CD4-positive, alpha-beta T cell (primary cell): ENCODE data around the gene CD300H. TPM values are rescaled to one million over a fixed set of nuclear protein-coding genes. Genes with fewer than 3 reads are reported as not detected.

ENCODE experiments used
- ATAC-seq: fragments of 200-7000 bp; cut with Tn5 transposase; one replicate; pipeline ENCODE4 v1.10.0; 2022; ENCODE audit warnings: mild to moderate bottlenecking; ENCODE audit not compliant: poor library complexity
- CTCF ChIA-PET: fragments of 350-600 bp; sonication (Branson Sonifier 250); formaldehyde crosslinking; loops from one replicate; lab custom pipeline; 2021; ENCODE audit warnings: antibody characterized with exemption, inconsistent platforms; lab: Charles Lee
- POLR2A ChIA-PET: fragments of 350-600 bp; sonication (Branson Sonifier 250); formaldehyde crosslinking; loops from one replicate; lab custom pipeline; 2021; ENCODE audit warnings: antibody characterized with exemption, inconsistent platforms; lab: Charles Lee
- DNase-seq, 14 experiments: peaks; one replicate each; pipeline ENCODE4 v3.0.0-alpha.2; 2013 to 2020; ENCODE audit warnings: mixed read lengths in 2 of 14
- H3K27ac ChIP-seq, 2 donors: one replicate each; pipeline versions ENCODE4 v1.5.1 to v1.7.0; 2013; ENCODE audit warnings: low read length in 2 of 2, low read depth in 1 of 2, mild to moderate bottlenecking in 1 of 2
- H3K27me3 ChIP-seq, 2 experiments: 1 replicate in 1 of 2; 2 replicates in 1 of 2; pipeline versions ENCODE4 v1.6.1 to v1.7.0; 2013; ENCODE audit warnings: low read length in 2 of 2, control low read depth in 1 of 2, mild to moderate bottlenecking in 1 of 2, moderate library complexity in 1 of 2; ENCODE audit not compliant: insufficient read depth in 2 of 2, control insufficient read depth in 1 of 2
- H3K36me3 ChIP-seq: one replicate; pipeline ENCODE4 v1.6.1; 2013; ENCODE audit warnings: low read length, control low read depth; ENCODE audit not compliant: insufficient read depth
- H3K4me1 ChIP-seq: one replicate; pipeline ENCODE4 v1.6.1; 2013; ENCODE audit warnings: low read length, control low read depth; ENCODE audit not compliant: insufficient read depth
- H3K4me3 ChIP-seq: one replicate; pipeline ENCODE4 v1.5.1; 2013; ENCODE audit warnings: mild to moderate bottlenecking, low read length, moderate library complexity
- H3K9me3 ChIP-seq, 2 experiments: 1 replicate in 1 of 2; 2 replicates in 1 of 2; pipeline versions ENCODE4 v1.6.1 to v1.7.0; 2013; ENCODE audit warnings: low read length in 2 of 2, mild to moderate bottlenecking in 2 of 2, control low read depth in 1 of 2, moderate library complexity in 1 of 2; ENCODE audit not compliant: control insufficient read depth in 1 of 2, insufficient read depth in 1 of 2
- H3K27ac Mint-ChIP-seq: one replicate; pipeline ENCODE4 v1.8.0; 2020; ENCODE audit warnings: mixed read lengths
- H3K27me3 Mint-ChIP-seq: one replicate; pipeline ENCODE4 v1.8.0; 2021; ENCODE audit warnings: mixed read lengths
- H3K36me3 Mint-ChIP-seq: one replicate; pipeline ENCODE4 v1.8.0; 2021; ENCODE audit warnings: low read depth, mixed read lengths
- H3K4me1 Mint-ChIP-seq: one replicate; pipeline ENCODE4 v1.8.0; 2021; ENCODE audit warnings: low read depth, mixed read lengths
- H3K4me3 Mint-ChIP-seq: one replicate; pipeline ENCODE4 v1.8.0; 2020; ENCODE audit warnings: mild to moderate bottlenecking, mixed read lengths
- H3K9me3 Mint-ChIP-seq: one replicate; pipeline ENCODE4 v1.8.0; 2020; ENCODE audit warnings: mixed read lengths
- CTCF ChIP-seq: fragments of 200-600 bp; IDR thresholded peaks from one replicate; pipeline ENCODE4 v1.8.0; 2022; ENCODE audit warnings: antibody characterized with exemption, mild to moderate bottlenecking
- intact Hi-C, 2 experiments: fragments of 100-400 bp; cut with DNase I in 1 of 2; cut with micrococcal nuclease in 1 of 2; formaldehyde crosslinking; loops; one replicate each; pipeline versions ENCODE4 v1.15.1 to v1.9.0; 2023 to 2025; cut with DNase I, micrococcal nuclease
- total RNA-seq, 174 experiments: library from RNA in 2 of 174; stranded (reverse) in 2 of 174; gene quantifications; one replicate each; pipeline ENCODE4 v1.2.3 and lab custom pipeline; 2021 to 2026

Gene CD300H
- total RNA-seq, 2 experiments from 2014 or later: not detected

DNA sequence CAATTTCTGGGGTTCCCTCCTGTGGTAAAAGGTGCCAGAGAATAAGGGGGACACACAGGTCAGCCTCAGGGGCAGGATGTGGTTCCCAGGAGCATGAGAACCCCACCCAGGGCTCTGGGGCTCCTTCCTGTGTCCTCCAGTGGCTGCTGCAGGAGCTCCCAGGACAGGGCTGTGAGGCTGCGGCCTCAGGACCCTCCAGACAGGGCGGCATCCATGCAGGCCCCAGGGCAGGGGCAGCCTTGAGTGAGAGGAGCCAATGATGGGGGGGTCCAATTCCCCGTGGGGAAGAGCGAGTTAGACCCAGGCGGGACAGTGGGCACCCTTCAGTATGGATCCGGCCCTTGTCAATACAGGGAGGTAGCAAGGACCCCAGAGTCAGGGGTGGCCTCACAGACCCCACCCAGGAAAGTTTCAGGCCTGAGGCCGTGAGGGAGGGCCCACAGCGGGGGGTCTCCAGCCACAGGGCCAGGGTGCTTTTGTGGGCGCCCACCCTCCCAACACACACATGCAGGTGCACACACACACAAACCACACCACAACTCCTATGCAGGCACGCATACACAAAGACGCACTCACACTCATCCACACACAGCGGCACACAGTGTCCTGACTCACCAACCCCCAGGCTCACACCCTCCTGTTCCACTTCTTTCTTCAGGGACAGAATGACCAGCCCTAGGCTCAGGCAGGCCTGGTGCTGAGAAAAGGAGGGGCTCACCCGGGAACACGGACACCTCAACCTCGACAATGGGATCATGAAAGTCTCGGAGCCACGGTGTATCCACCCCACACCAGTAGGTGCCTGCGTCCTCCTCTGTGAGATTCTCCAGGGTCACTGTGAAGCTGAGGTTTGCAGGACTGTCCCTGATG, 23.2 kb downstream of the CD300H start:
- no peak for TF ChIP-seq CTCF
- intact Hi-C loops: no loop called here
- Histone ChIP-seq H3K27ac (no peak overlapping the region), H3K4me1 (no peaks in the 10 kb centered on the region), H3K27me3 (peaks cover 0 to 2% of the 10 kb centered on the region in 2 experiments), H3K4me3 (no peak overlapping the region), H3K9me3 (no peaks in the 10 kb centered on the region), H3K36me3 (no peaks in the 10 kb centered on the region)
- ChIA-PET CTCF (no interaction called here), POLR2A (no interaction called here)
- no peak overlapping the region for H3K27ac Mint-ChIP-seq
- H3K36me3 Mint-ChIP-seq: no peaks in the 10 kb centered on the region
- H3K4me1 Mint-ChIP-seq: peaks cover 5% of the 10 kb centered on the region
- ATAC-seq (no peak), DNase-seq (no peak)
- no peaks in the 10 kb centered on the region for H3K27me3 Mint-ChIP-seq
- no peaks in the 10 kb centered on the region for H3K9me3 Mint-ChIP-seq
- H3K4me3 Mint-ChIP-seq: no peak overlapping the region

- H3K27me3 Mint-ChIP-seq: no peaks in the 10 kb centered on the region
- H3K27me3 ChIP-seq: no peaks in the 10 kb centered on the region
- ChIA-PET CTCF (no interaction called here), POLR2A (no interaction called here)
- H3K4me1 Mint-ChIP-seq: peaks cover 5% of the 10 kb centered on the region
- no peak overlapping the region for H3K4me3 Mint-ChIP-seq
- no peak overlapping the region for H3K4me3 ChIP-seq
- ATAC-seq: no peak
- no peak overlapping the region for H3K27ac ChIP-seq
- H3K36me3 Mint-ChIP-seq: no peaks in the 10 kb centered on the region
- DNase-seq: no peak
- H3K27ac Mint-ChIP-seq: no peak overlapping the region
- H3K4me1 ChIP-seq: no peaks in the 10 kb centered on the region
- no peak for TF ChIP-seq CTCF
- H3K9me3 Mint-ChIP-seq: no peaks in the 10 kb centered on the region
- H3K9me3 ChIP-seq: no peaks in the 10 kb centered on the region
- intact Hi-C loops: no loop called here
- H3K36me3 ChIP-seq: no peaks in the 10 kb centered on the region
Observed at GRCh38 chr17:74543406-74543805, 23.9 kb downstream of the CD300H start.

DNA sequence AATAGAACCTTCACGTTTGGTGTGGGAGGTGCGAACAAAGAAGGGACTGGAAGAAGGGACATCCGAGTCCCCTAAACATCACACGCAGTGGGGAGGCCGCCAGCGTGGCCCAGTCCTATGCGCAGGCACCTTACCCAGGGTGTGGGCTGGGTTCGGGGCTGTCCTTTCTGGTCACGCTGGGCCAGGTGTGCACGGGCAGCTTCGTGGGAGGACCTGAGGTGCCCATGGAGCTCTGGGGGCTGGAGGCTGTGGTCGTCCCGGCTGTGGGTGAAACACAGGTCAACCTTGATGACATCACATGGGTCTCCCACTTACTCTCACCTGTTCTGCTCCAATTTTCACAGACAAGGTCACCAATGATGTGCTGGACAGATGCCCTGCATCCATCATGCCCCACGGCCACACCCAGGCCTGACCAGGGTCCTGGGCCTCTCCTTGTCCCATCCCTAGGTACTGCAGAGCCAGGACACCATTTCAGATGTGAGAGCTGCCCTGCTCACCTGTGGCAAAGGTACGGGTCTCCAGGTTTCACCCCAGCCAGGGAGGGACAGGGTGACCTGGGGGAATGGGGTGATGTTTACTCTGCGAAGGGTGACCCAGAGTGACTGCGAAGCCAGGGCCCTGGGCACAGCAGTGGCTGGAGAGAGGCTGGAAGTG, 24.5 kb downstream of the CD300H start:
- DNase-seq (no peak), ATAC-seq (no peak)
- no peak for TF ChIP-seq CTCF
- no peaks in the 10 kb centered on the region for H3K9me3 ChIP-seq
- ChIA-PET CTCF (no interaction called here), POLR2A (no interaction called here)
- Mint-ChIP-seq H3K4me1 (peaks cover under 1% of the 10 kb centered on the region), H3K9me3 (no peaks in the 10 kb centered on the region), H3K36me3 (no peaks in the 10 kb centered on the region), H3K27me3 (no peaks in the 10 kb centered on the region), H3K27ac (no peak overlapping the region), H3K4me3 (no peak overlapping the region)
- H3K4me3 ChIP-seq: no peak overlapping the region
- intact Hi-C loops: no loop called here
- no peaks in the 10 kb centered on the region for H3K4me1 ChIP-seq
- no peaks in the 10 kb centered on the region for H3K27me3 ChIP-seq
- no peak overlapping the region for H3K27ac ChIP-seq
- no peaks in the 10 kb centered on the region for H3K36me3 ChIP-seq
